Spinal cord (tissue), 10 donors: Measurements from ENCODE around the gene PROCR. TPM values are rescaled to one million over a fixed set of nuclear protein-coding genes. Genes with fewer than 3 reads are reported as not detected.

Source experiments
- DNase-seq, 6 donors: peaks; one replicate each; pipeline versions ENCODE4 v3.0.0 to v3.0.0-alpha.2; 2013 to 2015; ENCODE audit warnings: low spot score in 6 of 6, low read depth in 4 of 6
- H3K27ac ChIP-seq: one replicate; pipeline ENCODE4 v1.5.1; 2013; ENCODE audit warnings: low read depth, low read length, control low read depth
- H3K27me3 ChIP-seq: one replicate; pipeline ENCODE4 v1.6.1; 2013; ENCODE audit warnings: low read length; ENCODE audit not compliant: control insufficient read depth, insufficient read depth
- H3K36me3 ChIP-seq: one replicate; pipeline ENCODE4 v1.6.1; 2013; ENCODE audit warnings: low read length; ENCODE audit not compliant: control insufficient read depth, insufficient read depth
- H3K4me1 ChIP-seq: one replicate; pipeline ENCODE4 v1.6.1; 2013; ENCODE audit warnings: low read length; ENCODE audit not compliant: control insufficient read depth, insufficient read depth
- H3K4me3 ChIP-seq: one replicate; pipeline ENCODE4 v1.5.1; 2013; ENCODE audit warnings: low read depth, low read length, control low read depth
- H3K9me3 ChIP-seq: one replicate; pipeline ENCODE4 v1.6.1; 2013; ENCODE audit warnings: low read length; ENCODE audit not compliant: control insufficient read depth, insufficient read depth
- WGBS: methylation state at CpG from one replicate; pipeline ENCODE4 v1.1.5; 2013; ENCODE audit warnings: missing lambda C conversion rate; ENCODE audit not compliant: insufficient coverage; 5-methylcytosine and 5-hydroxymethylcytosine counted together
- polyA plus RNA-seq, 2 donors: library from polyadenylated mRNA; unstranded; fragments of 120-200 nt; gene quantifications; one replicate each; pipeline ENCODE4 v1.2.1, GENCODE V29; 2013; ENCODE audit not compliant: insufficient read length in 2 of 2
- total RNA-seq, 2 donors: library from RNA; depleted of rRNA in 1 of 2; stranded (reverse); fragments of 120-200 nt in 1 of 2; fragments of >200 nt in 1 of 2; gene quantifications; one replicate each; pipeline versions ENCODE4 v1.2.3 to v1.2.4, GENCODE V29; 2013 to 2014
- donor health status: healthy.

PROCR gene
- total and polyA plus RNA-seq, 4 donors: 16.3 to 50.3 (median 17.7) TPM

GRCh38 chr20:35207950-35208611, 36.2 kb downstream of the PROCR start:
- Histone ChIP-seq H3K27ac (no peak overlapping the region), H3K4me1 (no peaks in the 10 kb centered on the region), H3K4me3 (no peak overlapping the region), H3K27me3 (no peaks in the 10 kb centered on the region), H3K9me3 (no peaks in the 10 kb centered on the region), H3K36me3 (no peaks in the 10 kb centered on the region)
- 37% methylated on average over 8 of the region's 8 CpGs for WGBS
- DNase-seq: peak; percentile 57 to 91 (median 64)

GRCh38 chr20:35215066-35215956, 43.4 kb downstream of the PROCR start:
- 100% methylated on average over 2 of the region's 12 CpGs for WGBS
- no peak overlapping the region for H3K4me3 ChIP-seq
- no peaks in the 10 kb centered on the region for H3K36me3 ChIP-seq
- no peak for DNase-seq
- no peaks in the 10 kb centered on the region for H3K9me3 ChIP-seq
- H3K27me3 ChIP-seq: no peaks in the 10 kb centered on the region
- no peaks in the 10 kb centered on the region for H3K4me1 ChIP-seq
- H3K27ac ChIP-seq: no peak overlapping the region

- Histone ChIP-seq H3K4me1 (no peaks in the 10 kb centered on the region), H3K4me3 (no peak overlapping the region), H3K27ac (no peak overlapping the region), H3K36me3 (no peaks in the 10 kb centered on the region), H3K9me3 (no peaks in the 10 kb centered on the region), H3K27me3 (no peaks in the 10 kb centered on the region)
- WGBS: 80% methylated on average over 1 of the region's 5 CpGs
- no peak for DNase-seq
These were observed 44.7 kb downstream of the PROCR start for GRCh38 chr20:35216541-35216940.

GRCh38 chr20:35223941-35224340, 52.1 kb downstream of the PROCR start:
- no peak overlapping the region for H3K27ac ChIP-seq
- no peak for DNase-seq
- WGBS: 94% methylated on average over 5 of the region's 5 CpGs
- peaks cover 14% of the 10 kb centered on the region for H3K4me1 ChIP-seq
- no peaks in the 10 kb centered on the region for H3K36me3 ChIP-seq
- H3K4me3 ChIP-seq: no peak overlapping the region
- peaks cover 4% of the 10 kb centered on the region for H3K27me3 ChIP-seq
- no peaks in the 10 kb centered on the region for H3K9me3 ChIP-seq

GRCh38 chr20:35224536-35224935, 52.7 kb downstream of the PROCR start:
- H3K4me1 ChIP-seq: peaks cover 14% of the 10 kb centered on the region
- no peak overlapping the region for H3K4me3 ChIP-seq
- no peaks in the 10 kb centered on the region for H3K9me3 ChIP-seq
- no peak overlapping the region for H3K27ac ChIP-seq
- H3K36me3 ChIP-seq: no peaks in the 10 kb centered on the region
- peaks cover 4% of the 10 kb centered on the region for H3K27me3 ChIP-seq
- WGBS: 90% methylated on average over 5 of the region's 5 CpGs
- DNase-seq: no peak

GRCh38 chr20:35225319-35226125, 53.6 kb downstream of the PROCR start:
- H3K4me3 ChIP-seq: no peak overlapping the region
- peak in 1 of 6 donors; percentile 10 for DNase-seq
- WGBS: 44% methylated on average over 4 of the region's 9 CpGs

GRCh38 chr20:35226126-35226883, 54.4 kb downstream of the PROCR start, which contains the start of gene MMP24:
MMP24 (plus strand) TSS chr20:35226690; CDS start chr20:35226739, 49 bp downstream.
- Histone ChIP-seq H3K27me3 (peaks cover 4% of the 10 kb centered on the region), H3K36me3 (no peaks in the 10 kb centered on the region), H3K4me1 (peaks cover 14% of the 10 kb centered on the region), H3K4me3 (peak within 1 kb of the TSS; percentile 35), H3K9me3 (no peaks in the 10 kb centered on the region), H3K27ac (no peak within 1 kb of the TSS)
- WGBS: 0% methylated on average over 57 of the region's 70 CpGs
- DNase-seq: peak in 2 of 6 donors; percentile 16 to 36

More at GRCh38 chr20:35225319-35226125, 53.6 kb downstream of the PROCR start:
- H3K4me1 ChIP-seq: peaks cover 14% of the 10 kb centered on the region
- peaks cover 4% of the 10 kb centered on the region for H3K27me3 ChIP-seq
- H3K27ac ChIP-seq: no peak overlapping the region
- no peaks in the 10 kb centered on the region for H3K36me3 ChIP-seq
- no peaks in the 10 kb centered on the region for H3K9me3 ChIP-seq
